GM06990 (cell line): Measurements from ENCODE around the gene FOXN4.

Experiments used
- DNase-seq: peaks from one replicate; pipeline ENCODE4 v3.0.0-alpha.2; 2011; ENCODE audit not compliant: insufficient read length; ENCODE audit errors: extremely low read depth
- H3K27me3 ChIP-seq: replicated peaks from 2 replicates; pipeline ENCODE4 v1.6.0; 2011; ENCODE audit warnings: low read length; ENCODE audit not compliant: control insufficient read depth, insufficient read depth
- H3K36me3 ChIP-seq: 2 replicates; pipeline ENCODE4 v1.5.1; 2011; ENCODE audit warnings: low read length; ENCODE audit not compliant: control insufficient read depth, insufficient read depth
- H3K4me3 ChIP-seq: replicated peaks from 2 replicates; pipeline ENCODE4 v1.5.1; 2011; ENCODE audit warnings: low read depth, mild to moderate bottlenecking, control low read depth, low read length
- TF ChIP-seq, protein P1 (sequence below): IDR thresholded peaks from 2 replicates; pipeline ENCODE4 v1.5.1; 2011; ENCODE audit warnings: low read length, control low read depth, mild to moderate bottlenecking, inconsistent platforms; ENCODE audit not compliant: insufficient read depth, poor library complexity, severe bottlenecking

Gene FOXN4

DNA sequence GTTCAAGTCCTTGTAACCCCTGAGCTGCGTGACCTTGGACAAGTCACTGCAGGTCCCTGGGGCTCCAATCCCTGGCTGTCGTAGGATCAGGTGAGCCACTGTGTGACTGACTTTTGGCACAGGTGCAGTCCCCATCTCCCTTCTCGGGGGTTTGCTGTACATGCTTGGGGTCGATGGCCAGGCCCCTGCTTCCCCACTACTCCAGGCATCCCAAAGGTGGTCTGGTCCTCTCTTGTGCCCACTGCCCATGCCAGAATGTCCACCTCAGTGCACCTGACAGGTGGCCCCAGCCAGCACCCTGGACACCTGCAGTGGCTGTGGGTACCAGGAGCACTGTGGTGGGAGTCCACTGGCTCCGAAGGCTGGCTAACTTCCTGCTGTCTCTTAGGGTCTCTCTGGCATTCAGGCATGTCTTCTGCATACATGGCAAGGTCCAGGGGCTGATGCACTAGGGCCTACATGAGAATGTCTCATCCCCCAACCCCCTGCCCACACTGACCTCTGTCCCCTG, 14.7 kb downstream of the FOXN4 start:
- DNase-seq: no peak
- TF ChIP-seq, protein P1, sequence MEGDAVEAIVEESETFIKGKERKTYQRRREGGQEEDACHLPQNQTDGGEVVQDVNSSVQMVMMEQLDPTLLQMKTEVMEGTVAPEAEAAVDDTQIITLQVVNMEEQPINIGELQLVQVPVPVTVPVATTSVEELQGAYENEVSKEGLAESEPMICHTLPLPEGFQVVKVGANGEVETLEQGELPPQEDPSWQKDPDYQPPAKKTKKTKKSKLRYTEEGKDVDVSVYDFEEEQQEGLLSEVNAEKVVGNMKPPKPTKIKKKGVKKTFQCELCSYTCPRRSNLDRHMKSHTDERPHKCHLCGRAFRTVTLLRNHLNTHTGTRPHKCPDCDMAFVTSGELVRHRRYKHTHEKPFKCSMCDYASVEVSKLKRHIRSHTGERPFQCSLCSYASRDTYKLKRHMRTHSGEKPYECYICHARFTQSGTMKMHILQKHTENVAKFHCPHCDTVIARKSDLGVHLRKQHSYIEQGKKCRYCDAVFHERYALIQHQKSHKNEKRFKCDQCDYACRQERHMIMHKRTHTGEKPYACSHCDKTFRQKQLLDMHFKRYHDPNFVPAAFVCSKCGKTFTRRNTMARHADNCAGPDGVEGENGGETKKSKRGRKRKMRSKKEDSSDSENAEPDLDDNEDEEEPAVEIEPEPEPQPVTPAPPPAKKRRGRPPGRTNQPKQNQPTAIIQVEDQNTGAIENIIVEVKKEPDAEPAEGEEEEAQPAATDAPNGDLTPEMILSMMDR: no peak
- Histone ChIP-seq H3K36me3 (no peaks in the 10 kb centered on the region), H3K4me3 (no peak overlapping the region), H3K27me3 (peaks cover 4% of the 10 kb centered on the region)

DNA sequence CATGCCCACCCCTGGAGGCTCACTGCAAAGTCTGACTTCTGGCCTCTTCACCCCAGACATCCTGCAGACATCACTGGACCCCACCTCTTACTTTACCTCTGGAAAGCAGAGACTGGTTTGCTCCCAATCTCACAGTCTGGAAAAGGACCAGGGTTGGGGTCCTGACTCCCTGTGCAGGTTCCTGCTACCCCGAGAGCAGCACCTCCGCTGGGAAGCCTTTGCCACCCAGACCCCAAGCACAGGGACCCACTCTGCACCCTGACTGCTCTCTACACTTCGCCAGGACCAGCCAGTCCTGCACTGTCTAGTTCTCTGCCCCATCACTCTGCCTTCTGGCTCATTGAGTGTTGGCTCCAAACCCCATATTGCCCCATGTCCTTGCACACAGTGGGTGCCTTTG, 16.0 kb downstream of the FOXN4 start:
- no peaks in the 10 kb centered on the region for H3K36me3 ChIP-seq
- no peak for DNase-seq
- TF ChIP-seq, protein P1: no peak
- peaks cover 4% of the 10 kb centered on the region; the same call in 1 of the 2 replicates for H3K27me3 ChIP-seq
- H3K4me3 ChIP-seq: no peak overlapping the region

DNA sequence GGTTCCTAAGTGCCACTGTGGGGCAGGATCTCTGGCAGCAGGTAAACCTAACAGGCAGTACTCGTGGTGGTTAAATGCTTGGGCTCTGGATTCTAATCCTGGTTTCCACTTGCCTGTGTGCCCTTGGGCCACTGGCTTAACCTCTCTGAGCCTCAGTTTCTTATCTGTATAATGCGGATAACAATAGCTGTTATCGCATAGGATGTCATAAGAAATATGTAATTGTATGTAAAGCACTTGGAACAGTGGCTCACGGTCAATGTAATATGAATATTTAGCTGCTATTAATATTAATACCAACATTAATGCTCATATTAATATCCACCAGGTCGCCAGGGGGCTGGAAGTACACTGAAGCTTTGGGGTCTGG, 16.8 kb downstream of the FOXN4 start:
- H3K4me3 ChIP-seq: no peak overlapping the region
- no peaks in the 10 kb centered on the region for H3K36me3 ChIP-seq
- no peak for DNase-seq
- TF ChIP-seq, protein P1: no peak
- peaks cover 4% of the 10 kb centered on the region; the same call in 1 of the 2 replicates for H3K27me3 ChIP-seq

DNA sequence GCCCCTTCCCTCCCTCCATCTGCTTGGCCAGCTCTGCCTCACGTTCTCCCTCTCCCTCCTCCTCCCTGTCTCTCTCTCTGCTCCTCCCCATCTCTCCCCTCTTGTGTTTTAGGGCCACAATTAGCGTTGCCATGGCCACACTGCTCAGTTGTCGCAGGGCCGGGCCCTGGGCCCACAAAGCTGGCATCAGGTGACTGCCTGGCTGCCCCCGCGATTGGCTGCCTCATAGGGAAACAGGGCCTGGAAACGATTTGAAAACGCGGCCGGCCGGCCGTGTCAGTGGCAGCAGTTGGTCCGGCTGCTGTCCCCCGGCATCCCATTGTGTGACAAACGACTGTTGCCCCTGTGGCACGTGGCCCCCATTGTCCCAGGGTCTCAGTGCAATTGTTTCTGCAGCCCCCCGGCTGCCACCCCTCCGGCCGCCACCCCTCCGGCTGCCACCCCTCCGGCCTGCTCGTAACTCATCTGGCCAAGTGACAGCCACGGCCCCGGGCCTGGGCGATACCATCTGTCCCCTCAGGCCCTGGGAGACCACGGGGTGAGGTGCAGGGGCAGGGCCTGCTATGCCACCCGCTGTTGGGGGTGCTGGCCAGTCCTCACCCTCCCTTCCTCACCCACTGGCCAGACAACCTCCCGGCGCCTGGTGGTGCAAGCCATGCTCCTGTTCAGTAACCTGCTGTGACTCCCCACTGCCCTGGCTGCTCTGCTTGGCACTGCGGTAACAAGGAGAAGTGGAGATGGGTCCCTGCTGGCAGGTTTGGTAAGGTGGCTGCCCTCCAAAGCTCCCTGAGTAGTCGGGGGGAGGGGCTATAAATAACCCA, 17.4 kb downstream of the FOXN4 start:
- DNase-seq: no peak
- TF ChIP-seq, protein P1: no peak
- no peaks in the 10 kb centered on the region for H3K36me3 ChIP-seq
- peaks cover 4% of the 10 kb centered on the region; the same call in 1 of the 2 replicates for H3K27me3 ChIP-seq
- H3K4me3 ChIP-seq: no peak overlapping the region

DNA sequence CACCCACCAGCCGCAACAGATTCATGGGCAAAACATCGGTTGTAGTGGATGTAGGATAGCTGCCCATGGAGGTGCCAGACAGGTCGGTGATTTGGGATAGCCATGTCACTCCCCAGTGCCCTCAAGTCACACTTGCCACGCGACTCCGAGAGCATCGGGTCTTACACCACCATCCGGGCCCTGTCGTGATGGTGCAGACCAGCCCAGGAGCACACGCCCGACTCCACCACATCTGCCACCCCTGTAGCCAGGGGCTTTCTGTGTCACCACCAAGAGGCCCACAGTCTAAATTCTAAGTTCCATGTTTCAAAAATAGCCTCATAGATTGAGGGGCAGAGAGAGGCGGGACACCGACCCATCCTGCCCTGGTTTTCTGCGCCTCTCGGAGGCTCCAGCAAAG, 18.0 kb downstream of the FOXN4 start:
- TF ChIP-seq, protein P1: no peak

More for the DNA sequence above, 18.0 kb downstream of the FOXN4 start:
- no peak overlapping the region for H3K4me3 ChIP-seq
- H3K36me3 ChIP-seq: no peaks in the 10 kb centered on the region
- H3K27me3 ChIP-seq: peaks cover 3% of the 10 kb centered on the region; the same call in 1 of the 2 replicates
- DNase-seq: no peak
